IMR-90 (cell line): ENCODE measurements around the gene ZSCAN18. TPM values are rescaled to one million over a fixed set of nuclear protein-coding genes. Genes with fewer than 3 reads are reported as not detected.

Experiments
- ATAC-seq: fragments of 200-7000 bp; cut with Tn5 transposase; 2 replicates; pipeline ENCODE4 v1.9.1; 2020; ENCODE audit warnings: low read depth, mild to moderate bottlenecking, moderate library complexity
- BruUV-seq: library from RNA; stranded (reverse); fragments of 400-500 nt; replicated peaks from 2 replicates; lab custom pipeline; 2021; lab: Mats Ljungman, UMichigan
- CTCF ChIA-PET: fragments of 300-600 bp; formaldehyde crosslinking; extraction: SDS; loops from one replicate; lab custom pipeline; 2021; ENCODE audit warnings: antibody characterized with exemption; lab: Yijun Ruan, JAX
- POLR2A ChIA-PET: fragments of 300-600 bp; sonication (Branson Sonifier 250); formaldehyde crosslinking; loops from one replicate; lab custom pipeline; 2022; ENCODE audit warnings: antibody characterized with exemption; ENCODE audit not compliant: unreplicated experiment; lab: Charles Lee
- DNase-seq: peaks from one replicate; pipeline ENCODE4 v3.0.0; 2013
- H2AFZ ChIP-seq: replicated peaks from 2 replicates; pipeline ENCODE3; 2013; ENCODE audit warnings: low read length, mild to moderate bottlenecking; ENCODE audit not compliant: poor library complexity
- H2AK5ac ChIP-seq: 2 replicates; pipeline ENCODE4 v1.6.1; 2013; ENCODE audit warnings: low read depth, low read length, inconsistent platforms
- H2AK9ac ChIP-seq: replicated peaks from 2 replicates; pipeline ENCODE3; 2013; ENCODE audit warnings: mild to moderate bottlenecking, low read depth, low read length, moderate library complexity; ENCODE audit not compliant: poor library complexity
- H2BK120ac ChIP-seq: 2 replicates; pipeline ENCODE4 v1.6.1; 2013; ENCODE audit warnings: low read depth, low read length, inconsistent platforms
- H2BK15ac ChIP-seq: 3 replicates; pipeline ENCODE4 v1.6.1; 2013; ENCODE audit warnings: low read depth, low read length, inconsistent platforms
- H2BK20ac ChIP-seq: 2 replicates; pipeline ENCODE4 v1.6.1; 2013; ENCODE audit warnings: low read depth, mild to moderate bottlenecking, inconsistent platforms, low read length, moderate library complexity
- H2BK5ac ChIP-seq: 2 replicates; pipeline ENCODE4 v1.6.1; 2013; ENCODE audit warnings: mild to moderate bottlenecking, low read depth, low read length, inconsistent platforms; ENCODE audit not compliant: poor library complexity, severe bottlenecking
- H3K14ac ChIP-seq: replicated peaks from 2 replicates; pipeline ENCODE4 v1.6.1; 2013; ENCODE audit warnings: low read depth, low read length, inconsistent platforms
- H3K18ac ChIP-seq: 2 replicates; pipeline ENCODE4 v1.6.1; 2013; ENCODE audit warnings: low read depth, low read length, control low read depth
- H3K23ac ChIP-seq: 2 replicates; pipeline ENCODE4 v1.6.1; 2013; ENCODE audit warnings: low read depth, low read length, inconsistent platforms
- H3K27ac ChIP-seq: 2 replicates; pipeline ENCODE4 v1.5.1; 2013; ENCODE audit warnings: mild to moderate bottlenecking, control low read depth, low read length; ENCODE audit not compliant: insufficient read depth
- H3K27me3 ChIP-seq: 2 replicates; pipeline ENCODE4 v1.6.1; 2013; ENCODE audit warnings: low read length; ENCODE audit not compliant: control insufficient read depth, insufficient read depth
- H3K36me3 ChIP-seq: 2 replicates; pipeline ENCODE4 v1.6.1; 2013; ENCODE audit warnings: low read length, mixed read lengths; ENCODE audit not compliant: control insufficient read depth, insufficient read depth
- H3K4ac ChIP-seq: 2 replicates; pipeline ENCODE4 v1.6.1; 2013; ENCODE audit warnings: low read depth, low read length, inconsistent platforms
- H3K4me1 ChIP-seq: 2 replicates; pipeline ENCODE4 v1.6.1; 2013; ENCODE audit warnings: low read length, mixed read lengths; ENCODE audit not compliant: control insufficient read depth, insufficient read depth
- H3K4me2 ChIP-seq: 2 replicates; pipeline ENCODE4 v1.6.1; 2013; ENCODE audit warnings: low read depth, mild to moderate bottlenecking, control low read depth, low read length, moderate library complexity
- H3K4me3 ChIP-seq: 2 replicates; pipeline ENCODE4 v1.5.1; 2013; ENCODE audit warnings: low read depth, mild to moderate bottlenecking, control low read depth, low read length, moderate library complexity; ENCODE audit not compliant: insufficient read depth
- H3K56ac ChIP-seq: 2 replicates; pipeline ENCODE4 v1.6.1; 2013; ENCODE audit warnings: low read length, inconsistent platforms; ENCODE audit not compliant: insufficient read depth; ENCODE audit errors: extremely low read depth
- H3K79me1 ChIP-seq, 2 experiments: 2 replicates each; pipeline ENCODE4 v1.6.1; 2013; ENCODE audit warnings: low read length in 2 of 2, inconsistent platforms in 1 of 2, low read depth in 1 of 2
- H3K9ac ChIP-seq: 2 replicates; pipeline ENCODE4 v1.6.1; 2013; ENCODE audit warnings: low read depth, low read length, control low read depth
- H3K9me1 ChIP-seq: 2 replicates; pipeline ENCODE4 v1.6.1; 2013; ENCODE audit warnings: low read length, inconsistent platforms; ENCODE audit not compliant: insufficient read depth
- H3K9me3 ChIP-seq: 2 replicates; pipeline ENCODE4 v1.6.1; 2013; ENCODE audit warnings: low read length; ENCODE audit not compliant: control insufficient read depth, insufficient read depth
- H4K20me1 ChIP-seq: 2 replicates; pipeline ENCODE4 v1.6.1; 2013; ENCODE audit warnings: low read length, inconsistent platforms; ENCODE audit not compliant: insufficient read depth
- H4K5ac ChIP-seq: 2 replicates; pipeline ENCODE4 v1.6.1; 2013; ENCODE audit warnings: mild to moderate bottlenecking, low read depth, low read length, control low read depth
- H4K8ac ChIP-seq, 2 experiments: 2 replicates each; pipeline ENCODE4 v1.6.1; 2013; ENCODE audit warnings: low read depth in 2 of 2, low read length in 2 of 2, control low read depth in 1 of 2, inconsistent platforms in 1 of 2
- H4K91ac ChIP-seq: 2 replicates; pipeline ENCODE4 v1.6.1; 2013; ENCODE audit warnings: low read depth, low read length, inconsistent platforms; ENCODE audit not compliant: insufficient read depth
- NFE2L2 ChIP-seq: fragments of 150-350 bp; IDR thresholded peaks from 2 replicates; pipeline ENCODE4 v1.6.1; 2016; ENCODE audit warnings: low read depth, mild to moderate bottlenecking, low read length
- WGBS, 2 experiments: methylation state at CpG; one replicate each; pipeline versions ENCODE4 v1.1.5 to v1.1.7; 2013; ENCODE audit warnings: missing lambda C conversion rate in 2 of 2; ENCODE audit not compliant: insufficient read length in 1 of 2; ENCODE audit errors: extremely low coverage in 2 of 2; 5-methylcytosine and 5-hydroxymethylcytosine counted together
- dilution Hi-C: fragments of 300-500 bp; cut with HindIII; formaldehyde crosslinking; loops from one replicate; pipeline ENCODE4 v1.14.3; 2018; ENCODE audit warnings: low sequenced_read_pairs; ENCODE audit not compliant: unreplicated experiment
- in situ Hi-C: fragments of 300-500 bp; cut with MboI; formaldehyde crosslinking; loops from 3 replicates; pipeline ENCODE4 v1.14.3; 2019; ENCODE audit warnings: low sequenced_read_pairs, inconsistent platforms, mixed read lengths
- intact Hi-C: fragments of 100-400 bp; cut with micrococcal nuclease; formaldehyde crosslinking; loops from 2 replicates; pipeline ENCODE4 v1.10.0; 2022
- polyA plus RNA-seq, 3 experiments: library from polyadenylated mRNA; depleted of rRNA; stranded (reverse); fragments of >200 nt; gene quantifications; 2 replicates each; pipeline ENCODE4 v1.2.3, GENCODE V29; 2012; ENCODE audit warnings: low replicate concordance in 1 of 3
- total RNA-seq: library from RNA; depleted of rRNA; stranded (reverse); fragments of >200 nt; gene quantifications from 2 replicates; pipeline ENCODE4 v1.2.3, GENCODE V29; 2012
- TF ChIP-seq, protein P1 (sequence below): fragments of 150-350 bp; IDR thresholded peaks from 2 replicates; pipeline ENCODE4 v1.6.1; 2016; ENCODE audit warnings: low read depth, mild to moderate bottlenecking, low read length, moderate library complexity, borderline replicate concordance

The ZSCAN18 gene
- total and polyA plus RNA-seq, 2 of the 4 experiments (the other 2 are of a cell fraction), result 3.0 to 8.2 TPM

DNA sequence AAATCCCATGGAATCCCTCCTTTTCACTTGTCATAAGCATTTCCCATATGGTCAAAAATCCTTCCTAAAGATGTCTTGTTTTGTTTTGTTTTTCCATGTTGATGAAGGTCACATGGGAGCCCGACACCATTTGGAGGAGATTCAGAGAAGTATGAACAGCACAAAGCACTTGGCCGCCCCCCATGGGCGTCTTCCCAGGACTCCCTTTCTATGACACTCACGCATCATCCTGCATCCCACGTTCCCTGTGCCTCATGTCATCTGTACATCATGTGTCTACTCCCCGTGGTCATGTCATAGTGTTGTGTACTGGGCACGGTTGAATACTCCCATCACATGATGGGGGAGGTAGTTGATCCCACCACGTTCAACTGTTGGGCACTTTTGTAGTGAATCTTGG is 62.2 kb downstream of the ZSCAN18 start:
- H2BK5ac ChIP-seq, result no peak overlapping the region
- no peak overlapping the region for H2BK20ac ChIP-seq
- ChIA-PET CTCF (no interaction called here), POLR2A (no interaction called here)
- no peak overlapping the region for H3K27ac ChIP-seq
- no peak overlapping the region for H2AK9ac ChIP-seq
- no peak overlapping the region for H3K56ac ChIP-seq
- no peaks in the 10 kb centered on the region for H3K36me3 ChIP-seq
- DNase-seq, result no peak
- no peaks in the 10 kb centered on the region for H3K9me1 ChIP-seq
- peaks cover 30% of the 10 kb centered on the region for H3K9me3 ChIP-seq
- no peak for ATAC-seq
- H3K14ac ChIP-seq, result no peak overlapping the region
- BruUV-seq, result no TSS peak
- WGBS, 2 experiments, result no CpG with 5 or more reads among the region's 8 CpGs
- no peak overlapping the region for H3K23ac ChIP-seq
- H4K20me1 ChIP-seq, result no peaks in the 10 kb centered on the region
- no peak overlapping the region for H2AK5ac ChIP-seq
- no peak overlapping the region for H3K4me2 ChIP-seq
- in situ Hi-C loops (no loop called here), dilution Hi-C loops (no loop called here), intact Hi-C loops (no loop called here)
- no peak overlapping the region for H3K4ac ChIP-seq
- no peak overlapping the region for H3K18ac ChIP-seq
- no peak overlapping the region for H2BK120ac ChIP-seq
- no peak overlapping the region for H4K91ac ChIP-seq
- TF ChIP-seq NFE2L2, result no peak
- TF ChIP-seq, protein P1, sequence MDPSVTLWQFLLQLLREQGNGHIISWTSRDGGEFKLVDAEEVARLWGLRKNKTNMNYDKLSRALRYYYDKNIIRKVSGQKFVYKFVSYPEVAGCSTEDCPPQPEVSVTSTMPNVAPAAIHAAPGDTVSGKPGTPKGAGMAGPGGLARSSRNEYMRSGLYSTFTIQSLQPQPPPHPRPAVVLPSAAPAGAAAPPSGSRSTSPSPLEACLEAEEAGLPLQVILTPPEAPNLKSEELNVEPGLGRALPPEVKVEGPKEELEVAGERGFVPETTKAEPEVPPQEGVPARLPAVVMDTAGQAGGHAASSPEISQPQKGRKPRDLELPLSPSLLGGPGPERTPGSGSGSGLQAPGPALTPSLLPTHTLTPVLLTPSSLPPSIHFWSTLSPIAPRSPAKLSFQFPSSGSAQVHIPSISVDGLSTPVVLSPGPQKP, result no peak
- H3K79me1 ChIP-seq, result no peaks in the 10 kb centered on the region
- no peaks in the 10 kb centered on the region for H3K4me1 ChIP-seq
- H3K27me3 ChIP-seq, result no peaks in the 10 kb centered on the region
- H2AFZ ChIP-seq, result peak overlapping the region; percentile 43
- H3K9ac ChIP-seq, result no peak overlapping the region
- no peak overlapping the region for H3K4me3 ChIP-seq
- H2BK15ac ChIP-seq, result no peak overlapping the region
- H4K8ac ChIP-seq, result no peak overlapping the region
- H4K5ac ChIP-seq, result no peak overlapping the region
